Tibial artery (tissue), 4 donors: ENCODE measurements around the gene KIF13A.

ENCODE experiments used
- DNase-seq, 2 donors: peaks; one replicate each; pipeline ENCODE4 v3.0.0-alpha.2; 2019
- H3K27ac ChIP-seq, 2 donors: fragments of 200-600 bp; sonication (generic) in 1 of 2; 1 replicate in 1 of 2; 2 replicates in 1 of 2; pipeline ENCODE4 v1.5.1; 2018 to 2019; ENCODE audit warnings: mild to moderate bottlenecking in 1 of 2
- H3K27me3 ChIP-seq, 2 donors: fragments of 200-600 bp; sonication (generic) in 1 of 2; one replicate each; pipeline versions ENCODE4 v1.5.1 to v1.6.0; 2016 to 2019
- H3K36me3 ChIP-seq, 3 donors: fragments of 200-600 bp; sonication (generic) in 2 of 3; one replicate each; pipeline ENCODE4 v1.5.1; 2016 to 2019; ENCODE audit warnings: mild to moderate bottlenecking in 2 of 3
- H3K4me1 ChIP-seq, 4 donors: fragments of 200-600 bp; sonication (generic) in 2 of 4; 1 replicate in 3 of 4; 2 replicates in 1 of 4; pipeline ENCODE4 v1.5.1; 2016 to 2019
- H3K4me3 ChIP-seq, 2 donors: fragments of 200-600 bp; sonication (generic) in 1 of 2; 1 replicate in 1 of 2; 2 replicates in 1 of 2; pipeline ENCODE4 v1.5.1; 2018 to 2019; ENCODE audit warnings: mild to moderate bottlenecking in 2 of 2
- H3K9me3 ChIP-seq, 3 donors: fragments of 200-600 bp; sonication (generic) in 1 of 3; one replicate each; pipeline ENCODE4 v1.5.1; 2016 to 2019
- CTCF ChIP-seq, 2 experiments: fragments of 200-600 bp in 1 of 2; fragments of 450-650 bp in 1 of 2; IDR thresholded peaks; one replicate each; pipeline ENCODE4 v1.5.1; 2017 to 2019; ENCODE audit warnings: antibody characterized with exemption in 2 of 2, mild to moderate bottlenecking in 1 of 2, moderate library complexity in 1 of 2
- intact Hi-C: fragments of 100-400 bp; cut with DNase I; formaldehyde crosslinking; loops from one replicate; pipeline ENCODE4 v1.15.0; 2023; ENCODE audit warnings: low total_unique reads

The KIF13A gene

GRCh38 chr6:17998003-17998402, 10.6 kb upstream of the KIF13A start:
- DNase-seq = no peak
- H3K36me3 ChIP-seq = no peaks in the 10 kb centered on the region
- no peak overlapping the region for H3K27ac ChIP-seq
- no peaks in the 10 kb centered on the region for H3K9me3 ChIP-seq
- H3K4me3 ChIP-seq = no peak overlapping the region
- no peaks in the 10 kb centered on the region for H3K27me3 ChIP-seq
- H3K4me1 ChIP-seq = no peaks in the 10 kb centered on the region
- TF ChIP-seq CTCF (IDR thresholded peaks at IDR 0.05) = no peak
- intact Hi-C loops = no loop called here

GRCh38 chr6:17995414-17995813, 8.0 kb upstream of the KIF13A start:
- no peaks in the 10 kb centered on the region for H3K4me1 ChIP-seq
- no peak overlapping the region for H3K4me3 ChIP-seq
- intact Hi-C loops = no loop called here
- H3K36me3 ChIP-seq = no peaks in the 10 kb centered on the region
- no peaks in the 10 kb centered on the region for H3K27me3 ChIP-seq
- TF ChIP-seq CTCF (IDR thresholded peaks at IDR 0.05) = no peak
- H3K9me3 ChIP-seq = no peaks in the 10 kb centered on the region
- no peak overlapping the region for H3K27ac ChIP-seq
- no peak for DNase-seq

GRCh38 chr6:17994019-17994418, 6.6 kb upstream of the KIF13A start:
- intact Hi-C loops = no loop called here
- DNase-seq = no peak
- H3K27ac ChIP-seq = no peak overlapping the region
- H3K27me3 ChIP-seq = no peaks in the 10 kb centered on the region
- peaks cover 0 to 2% (median under 1%) of the 10 kb centered on the region in 4 donors for H3K4me1 ChIP-seq
- no peak overlapping the region for H3K4me3 ChIP-seq
- TF ChIP-seq CTCF (IDR thresholded peaks at IDR 0.05) = no peak
- H3K9me3 ChIP-seq = no peaks in the 10 kb centered on the region
- no peaks in the 10 kb centered on the region for H3K36me3 ChIP-seq

GRCh38 chr6:17988422-17988944, 1.0 kb upstream of the KIF13A start:
- peak overlapping the region; percentile 59 to 91 for H3K4me3 ChIP-seq
- no peak for TF ChIP-seq CTCF (IDR thresholded peaks at IDR 0.05)
- peaks cover 0 to 4% (median 0%) of the 10 kb centered on the region in 3 donors for H3K36me3 ChIP-seq
- peak overlapping the region; percentile 88 to 95 for H3K27ac ChIP-seq
- intact Hi-C loops = loop anchor here (5.0 to 10.0 kb wide), 4 partner anchors 54 to 134 kb away; partner anchors contain the start of gene NHLRC1
- no peak for DNase-seq
- H3K27me3 ChIP-seq = no peaks in the 10 kb centered on the region
- H3K4me1 ChIP-seq = peaks cover 0 to 33% (median 20%) of the 10 kb centered on the region in 4 donors
- H3K9me3 ChIP-seq = no peaks in the 10 kb centered on the region

- Histone ChIP-seq H3K9me3 (no peaks in the 10 kb centered on the region), H3K27me3 (no peaks in the 10 kb centered on the region), H3K36me3 (peaks cover 0 to 4% (median 0%) of the 10 kb centered on the region in 3 donors), H3K4me3 (peak overlapping the region; percentile 59 to 91), H3K4me1 (peaks cover 0 to 34% (median 21%) of the 10 kb centered on the region in 4 donors), H3K27ac (peak overlapping the region; percentile 88 to 95)
- peak; percentile 64 to 87 for DNase-seq
- intact Hi-C loops = loop anchor here (5.0 to 10.0 kb wide), 4 partner anchors 54 to 134 kb away; partner anchors contain the start of gene NHLRC1
- TF ChIP-seq CTCF (IDR thresholded peaks at IDR 0.05) = peak; percentile 32 to 41
Measured at GRCh38 chr6:17987697-17988421, 424 bp upstream of the KIF13A start.
